Lower leg skin (tissue), 4 donors: ENCODE measurements around the gene NLRP6. TPM values are rescaled to one million over a fixed set of nuclear protein-coding genes. Genes with fewer than 3 reads are reported as not detected.

Experiments
- DNase-seq, 2 donors: peaks; one replicate each; pipeline ENCODE4 v3.0.0-alpha.2; 2019; ENCODE audit warnings: low spot score in 2 of 2
- H3K4me3 ChIP-seq: fragments of 200-600 bp; sonication (generic); 2 replicates; pipeline ENCODE4 v1.5.1; 2017; ENCODE audit warnings: mild to moderate bottlenecking, low read depth; ENCODE audit not compliant: poor library complexity, severe bottlenecking
- CTCF ChIP-seq, 3 donors: fragments of 450-650 bp; IDR thresholded peaks; one replicate each; pipeline ENCODE4 v1.5.1; 2016; ENCODE audit warnings: antibody characterized with exemption in 3 of 3, mild to moderate bottlenecking in 3 of 3, moderate library complexity in 2 of 3
- POLR2A ChIP-seq, 2 donors: fragments of 450-650 bp; IDR thresholded peaks; one replicate each; pipeline ENCODE4 v1.6.1; 2016 to 2017; ENCODE audit warnings: antibody characterized with exemption in 2 of 2, mild to moderate bottlenecking in 1 of 2, moderate library complexity in 1 of 2
- WGBS, 2 donors: methylation state at CpG; one replicate each; pipeline ENCODE4 v1.1.5; 2018; 5-methylcytosine and 5-hydroxymethylcytosine counted together
- intact Hi-C: fragments of 100-400 bp; cut with DNase I; formaldehyde crosslinking; loops from one replicate; pipeline ENCODE4 v1.15.0; 2023; ENCODE audit warnings: low total_unique reads
- total RNA-seq, 4 donors: library from RNA; depleted of rRNA; stranded (reverse); fragments of >200 nt; gene quantifications; one replicate each; pipeline ENCODE4 v1.1.0, GENCODE V29; 2016

Gene NLRP6
- total RNA-seq, 4 donors from 2014 or later, result 0.25 to 0.32 (median 0.27) TPM; not detected in 1

- TF ChIP-seq POLR2A (IDR thresholded peaks at IDR 0.05) (no peak), CTCF (IDR thresholded peaks at IDR 0.05) (no peak)
- H3K4me3 ChIP-seq, result no peak overlapping the region
- peak in 1 of 2 donors; percentile 83 for DNase-seq
- intact Hi-C loops, result no loop called here
- 87 to 88% methylated on average over 32 to 44 of the region's 44 CpGs for WGBS, 2 donors
Measured at GRCh38 chr11:291281-292210, 13.3 kb downstream of the NLRP6 start.

GRCh38 chr11:292211-293121 is 14.3 kb downstream of the NLRP6 start:
- TF ChIP-seq CTCF (IDR thresholded peaks at IDR 0.05) (no peak), POLR2A (IDR thresholded peaks at IDR 0.05) (no peak)
- H3K4me3 ChIP-seq, result no peak overlapping the region
- peak in 1 of 2 donors; percentile 82 for DNase-seq
- 90 to 91% methylated on average over 24 to 26 of the region's 29 CpGs for WGBS, 2 donors
- intact Hi-C loops, result no loop called here

- TF ChIP-seq POLR2A (IDR thresholded peaks at IDR 0.05) (no peak), CTCF (IDR thresholded peaks at IDR 0.05) (no peak)
- intact Hi-C loops, result no loop called here
- WGBS, 2 donors, result 85 to 90% methylated on average over 14 to 16 of the region's 18 CpGs
- H3K4me3 ChIP-seq, result no peak overlapping the region
- DNase-seq, result no peak
Measured at GRCh38 chr11:293271-293851, 15.2 kb downstream of the NLRP6 start.

- TF ChIP-seq CTCF (IDR thresholded peaks at IDR 0.05) (no peak), POLR2A (IDR thresholded peaks at IDR 0.05) (no peak)
- intact Hi-C loops, result no loop called here
- peak in 1 of 2 donors; percentile 85 for DNase-seq
- no peak overlapping the region for H3K4me3 ChIP-seq
- 89 to 90% methylated on average over 21 to 27 of the region's 27 CpGs for WGBS, 2 donors
Measured at GRCh38 chr11:293852-294661, 15.8 kb downstream of the NLRP6 start.

GRCh38 chr11:294780-295179 is 16.6 kb downstream of the NLRP6 start:
- TF ChIP-seq POLR2A (IDR thresholded peaks at IDR 0.05) (no peak), CTCF (IDR thresholded peaks at IDR 0.05) (no peak)
- intact Hi-C loops, result no loop called here
- no peak overlapping the region for H3K4me3 ChIP-seq
- 87 to 91% methylated on average over 16 of the region's 16 CpGs for WGBS, 2 donors
- peak in 1 of 2 donors; percentile 83 for DNase-seq
